ENCODE results near the gene PANK1. TPM values are rescaled to one million over a fixed set of nuclear protein-coding genes. Genes with fewer than 3 reads are reported as not detected.

Gene PANK1
- total RNA-seq = 16.9 TPM
- long read RNA-seq, full-length matches to known transcripts = 23 of 26 reads
- long read RNA-seq, partial matches to known transcripts = 1 of 26 reads
- long read RNA-seq, other reads (novel, unspliced or antisense) = 2 of 26 reads

GRCh38 chr10:89644967-89645741, at the start of gene PANK1:
Gene PANK1 (minus strand): TSS chr10:89645242. CDS start chr10:89644891, 351 bp downstream.
- intact Hi-C loops (cut with DNase I) = loop anchor here (10.0 kb wide), 1 partner anchor 50 kb away; no protein-coding TSS in a partner anchor
- ATAC-seq (ENCODE audit: poor library complexity) = peak; percentile 72
- peak; percentile 87 for DNase-seq

DNA sequence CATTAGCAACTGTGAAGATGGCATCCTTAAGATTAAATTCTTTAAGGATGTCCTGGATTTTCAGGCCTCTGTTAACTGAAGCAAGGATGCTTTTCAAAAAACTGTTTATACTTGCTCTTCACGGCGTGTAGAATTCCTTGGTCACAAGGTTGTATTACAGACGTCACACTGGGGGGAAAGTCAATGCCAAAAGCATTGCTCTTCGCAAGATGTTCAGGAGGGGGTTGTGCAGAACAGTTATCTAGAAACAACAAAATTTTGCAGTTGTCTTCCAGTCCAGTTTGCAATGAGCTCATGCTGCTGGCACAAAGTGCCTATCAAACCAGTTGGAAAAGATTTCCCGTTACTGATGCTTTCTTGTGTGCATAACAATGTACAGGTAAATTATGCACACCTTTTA, 48.1 kb upstream of the PANK1 start:
- DNase-seq = no peak
- intact Hi-C loops (cut with DNase I) = no loop called here
- no peak for ATAC-seq (ENCODE audit: poor library complexity)

GRCh38 chr10:89692416-89692815, 47.4 kb upstream of the PANK1 start:
- DNase-seq (no peak), ATAC-seq (ENCODE audit: poor library complexity) (no peak)
- intact Hi-C loops (cut with DNase I) = no loop called here

DNA sequence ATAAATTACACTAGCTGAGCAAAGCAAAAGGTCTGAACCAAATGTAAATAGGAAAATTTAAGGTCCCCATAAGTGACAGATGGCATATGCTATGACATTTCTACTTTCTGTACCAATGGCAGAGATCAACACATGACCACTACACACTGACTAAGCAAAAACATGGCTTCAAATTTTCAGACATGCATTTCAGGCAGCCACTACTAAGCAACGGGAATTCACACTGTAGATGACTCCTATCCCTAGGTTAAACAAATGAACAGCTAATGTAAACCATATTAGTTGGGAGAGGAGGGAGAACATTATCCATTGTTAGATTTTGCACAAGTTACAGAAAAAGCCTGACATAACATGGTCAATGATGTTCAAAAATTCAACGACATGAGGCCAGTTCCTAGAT, 45.0 kb upstream of the PANK1 start:
- intact Hi-C loops (cut with DNase I) = no loop called here
- ATAC-seq (ENCODE audit: poor library complexity) = no peak
- no peak for DNase-seq

- DNase-seq = no peak
- intact Hi-C loops (cut with DNase I) = no loop called here
- no peak for ATAC-seq (ENCODE audit: poor library complexity)
Observed at GRCh38 chr10:89685936-89686335, 40.9 kb upstream of the PANK1 start.

GRCh38 chr10:89684604-89685003, 39.6 kb upstream of the PANK1 start:
- DNase-seq (no peak), ATAC-seq (ENCODE audit: poor library complexity) (no peak)
- intact Hi-C loops (cut with DNase I) = no loop called here

DNA sequence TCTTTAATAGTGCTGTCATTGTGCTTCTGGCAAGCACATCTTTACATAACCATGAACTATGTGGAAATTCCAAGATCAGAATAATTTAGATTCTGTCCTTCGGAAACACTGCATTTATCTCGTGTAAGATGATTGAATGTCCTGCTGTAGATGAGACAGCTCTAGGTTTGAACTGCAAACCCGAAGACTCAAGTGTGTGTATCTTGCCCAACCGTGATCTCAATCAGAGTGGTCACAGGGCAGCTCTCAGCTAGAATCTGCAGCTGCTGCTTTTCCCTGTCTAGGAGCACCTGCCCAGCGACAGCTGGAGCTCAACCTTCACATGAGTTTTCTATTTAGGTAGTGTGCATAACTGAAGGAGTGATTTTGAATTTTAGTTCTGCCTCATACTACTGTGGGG, 38.8 kb upstream of the PANK1 start:
- intact Hi-C loops (cut with DNase I) = no loop called here
- DNase-seq (no peak), ATAC-seq (ENCODE audit: poor library complexity) (no peak)

- ATAC-seq (ENCODE audit: poor library complexity) (no peak), DNase-seq (no peak)
- intact Hi-C loops (cut with DNase I) = no loop called here
Observed at GRCh38 chr10:89679986-89680385, 34.9 kb upstream of the PANK1 start.

- no peak for ATAC-seq (ENCODE audit: poor library complexity)
- intact Hi-C loops (cut with DNase I) = no loop called here
- no peak for DNase-seq
Observed at GRCh38 chr10:89677341-89677740, 32.3 kb upstream of the PANK1 start.

DNA sequence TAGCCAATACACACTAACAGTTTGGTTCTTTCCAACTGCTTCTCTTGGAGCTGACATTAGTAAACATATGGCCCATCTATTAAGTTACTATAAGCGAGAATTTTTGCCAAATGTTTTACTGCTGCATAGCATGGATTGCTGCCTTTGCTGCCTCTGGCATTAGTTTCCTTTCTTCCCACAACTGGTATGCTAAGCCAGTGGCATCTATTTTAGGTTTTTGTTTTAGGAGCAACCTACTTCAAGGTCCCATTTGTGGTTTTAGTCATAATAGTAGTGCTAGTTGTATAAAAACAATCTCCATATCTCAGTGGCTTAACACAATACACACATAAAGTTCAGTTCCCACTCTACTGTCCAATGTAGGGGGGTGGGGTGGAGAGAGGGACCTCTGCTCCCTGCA, 25.9 kb upstream of the PANK1 start:
- intact Hi-C loops (cut with DNase I) = no loop called here
- ATAC-seq (ENCODE audit: poor library complexity) = no peak

DNA sequence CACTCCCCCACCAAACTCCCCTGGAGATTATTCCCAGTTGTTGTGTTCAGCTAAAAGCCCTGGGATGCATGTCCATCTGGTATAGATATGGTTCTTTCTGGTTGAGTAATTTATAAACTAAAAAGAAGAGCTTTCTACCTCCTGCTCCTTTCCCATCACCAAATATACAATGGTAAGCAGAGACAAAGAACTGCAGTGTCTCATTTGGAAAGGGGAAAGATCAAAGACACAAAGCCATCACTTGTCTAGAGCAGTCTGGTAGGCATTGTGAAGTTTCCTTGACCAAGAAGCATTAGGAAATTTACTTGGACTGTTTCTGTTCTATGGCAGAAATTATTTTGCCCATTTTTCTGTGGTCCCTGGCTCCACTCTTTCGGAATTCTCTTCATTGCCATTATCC, 24.9 kb upstream of the PANK1 start:
- intact Hi-C loops (cut with DNase I) = no loop called here
- DNase-seq (no peak), ATAC-seq (ENCODE audit: poor library complexity) (no peak)

More for the DNA sequence above, 25.9 kb upstream of the PANK1 start:
- no peak for DNase-seq

- ATAC-seq (ENCODE audit: poor library complexity) = no peak
- no peak for DNase-seq
- intact Hi-C loops (cut with DNase I) = no loop called here
Observed at GRCh38 chr10:89668386-89669071, 23.5 kb upstream of the PANK1 start.

DNA sequence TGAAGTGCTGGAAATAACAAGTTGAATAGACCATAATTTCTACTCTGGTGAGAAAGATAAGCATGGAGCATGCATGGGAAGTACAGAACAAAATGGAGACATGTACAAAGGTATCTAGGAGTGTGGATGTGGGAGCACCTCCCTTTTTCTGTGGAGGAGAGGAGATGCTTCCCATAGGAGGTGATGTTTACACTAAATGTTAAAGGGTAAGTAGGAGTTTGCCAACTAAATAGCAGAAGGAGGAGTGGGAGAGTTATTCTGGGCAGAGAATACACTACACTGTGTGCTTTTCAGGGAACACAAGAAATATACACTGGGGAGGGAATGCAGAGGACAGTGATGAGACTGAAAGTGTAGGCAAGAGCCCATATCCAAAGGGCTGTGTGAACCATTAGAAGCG, 21.1 kb upstream of the PANK1 start:
- DNase-seq (no peak), ATAC-seq (ENCODE audit: poor library complexity) (no peak)
- intact Hi-C loops (cut with DNase I) = no loop called here

GRCh38 chr10:89665302-89665701, 20.3 kb upstream of the PANK1 start:
- ATAC-seq (ENCODE audit: poor library complexity) = no peak
- no peak for DNase-seq
- intact Hi-C loops (cut with DNase I) = no loop called here

GRCh38 chr10:89664203-89664602, 19.2 kb upstream of the PANK1 start:
- DNase-seq = no peak
- peak; percentile 78 for ATAC-seq (ENCODE audit: poor library complexity)
- intact Hi-C loops (cut with DNase I) = no loop called here

GRCh38 chr10:89663144-89663543, 18.1 kb upstream of the PANK1 start:
- ATAC-seq (ENCODE audit: poor library complexity) = peak; percentile 78
- intact Hi-C loops (cut with DNase I) = no loop called here
- no peak for DNase-seq

- no peak for DNase-seq
- no peak for ATAC-seq (ENCODE audit: poor library complexity)
- intact Hi-C loops (cut with DNase I) = no loop called here
Observed at GRCh38 chr10:89662596-89662995, 17.6 kb upstream of the PANK1 start.

DNA sequence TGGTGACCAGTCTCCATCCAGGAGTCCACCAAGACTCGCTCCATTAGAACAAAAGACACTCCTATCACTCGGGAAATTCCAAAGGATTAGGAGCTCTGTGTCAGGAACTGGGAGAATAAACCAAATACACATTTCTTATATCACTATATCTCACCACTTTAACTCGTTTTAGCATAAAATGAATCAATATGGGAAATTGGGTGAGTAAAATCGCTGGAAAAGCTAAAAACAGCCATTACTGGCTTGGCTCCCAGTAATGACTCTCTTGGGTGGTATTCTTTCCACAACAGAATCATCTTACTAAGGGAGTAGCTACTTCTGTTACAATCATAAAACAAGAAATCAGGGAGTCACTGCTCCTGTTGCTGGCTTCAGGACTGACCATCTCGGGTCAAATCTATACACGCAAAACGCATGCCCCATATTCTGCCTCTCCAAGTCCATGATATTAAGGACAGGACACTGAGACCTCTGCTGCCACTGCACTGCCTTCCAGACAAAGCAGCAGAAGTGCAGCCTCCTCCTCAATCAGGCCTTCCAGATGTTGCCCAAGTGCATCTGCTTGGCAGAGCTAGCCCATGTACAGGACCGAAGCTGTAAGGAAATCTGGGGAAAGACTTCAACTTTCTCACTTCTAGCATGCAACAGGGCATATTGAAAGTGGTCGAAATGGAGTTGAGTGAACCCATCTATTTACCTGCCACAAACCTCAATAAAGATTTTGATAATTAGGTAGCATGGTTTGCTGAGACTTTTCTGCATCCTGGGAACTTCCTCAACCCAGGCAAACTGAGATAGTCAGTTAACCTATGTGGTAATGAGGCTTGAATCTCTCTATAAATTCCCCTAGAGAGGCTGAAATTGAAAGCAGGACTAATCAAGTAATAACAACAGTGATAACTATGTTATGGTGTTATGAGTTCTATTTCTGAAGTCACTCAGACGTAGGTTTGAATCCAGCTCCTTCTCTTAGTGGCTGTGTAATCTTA, 14.4 kb upstream of the PANK1 start:
- intact Hi-C loops (cut with DNase I) = no loop called here
- DNase-seq = no peak
- no peak for ATAC-seq (ENCODE audit: poor library complexity)

- no peak for ATAC-seq (ENCODE audit: poor library complexity)
- intact Hi-C loops (cut with DNase I) = no loop called here
- no peak for DNase-seq
Observed at GRCh38 chr10:89657302-89657701, 12.3 kb upstream of the PANK1 start.

Data from Right ventricle myocardium superior (tissue), 1 donor.